ENCODE results near the gene UIMC1. TPM values are rescaled to one million over a fixed set of nuclear protein-coding genes. Genes with fewer than 3 reads are reported as not detected.

UIMC1 gene
- total RNA-seq, 1 donor from 2014 or later: 67.7 TPM

DNA sequence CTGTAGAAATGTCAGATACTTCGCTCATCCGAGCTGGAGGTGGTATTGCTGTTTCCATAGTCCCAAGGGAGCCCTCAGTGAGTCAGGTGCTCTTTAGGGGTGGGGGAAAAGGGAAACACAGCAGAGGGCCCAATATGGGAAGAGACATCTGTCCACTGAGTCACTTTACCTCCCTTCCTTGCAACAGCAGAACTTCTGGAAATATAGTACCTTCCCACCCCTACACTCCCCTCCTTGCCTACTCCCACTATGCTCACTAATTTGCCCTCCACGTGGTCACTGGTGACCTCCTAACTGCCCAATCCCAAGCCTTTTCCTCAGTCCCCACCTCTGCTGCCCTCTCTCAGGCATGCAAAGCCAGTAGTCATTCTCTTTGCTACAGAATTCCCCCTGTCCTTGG, 109.3 kb downstream of the UIMC1 start:
- Histone ChIP-seq H3K4me2 (no peak overlapping the region), H3K27me3 (no peaks in the 10 kb centered on the region), H3K4me1 (no peaks in the 10 kb centered on the region), H3F3A (ENCODE audit: low read depth) (no peaks in the 10 kb centered on the region), H4K20me1 (ENCODE audit: low read depth) (no peaks in the 10 kb centered on the region), H2AFZ (replicated peaks) (no peak overlapping the region), H3K4me3 (no peak overlapping the region), H3K27ac (no peak overlapping the region), H3K9ac (no peak overlapping the region), H3K79me2 (ENCODE audit: low read depth) (no peaks in the 10 kb centered on the region), H3K36me3 (no peaks in the 10 kb centered on the region), H3K9me3 (ENCODE audit: low read depth) (no peaks in the 10 kb centered on the region)
- DNase-seq (ENCODE audit: low spot score): no peak
- H3K4me3 Mint-ChIP-seq: no peak overlapping the region
- peaks cover 9% of the 10 kb centered on the region for H3K27me3 Mint-ChIP-seq (ENCODE audit: insufficient read depth, low read depth)
- H3K4me1 Mint-ChIP-seq: no peaks in the 10 kb centered on the region
- H3K27ac Mint-ChIP-seq: no peak overlapping the region
- no peak for TF ChIP-seq EZH2 (IDR thresholded peaks at IDR 0.05)
- no peak for TF ChIP-seq EZH2phosphoT487 (IDR thresholded peaks at IDR 0.05)
- TF ChIP-seq CTCF (IDR thresholded peaks at IDR 0.05): no peak
- H3K36me3 Mint-ChIP-seq: peaks cover 6% of the 10 kb centered on the region
- no peaks in the 10 kb centered on the region for H3K9me3 Mint-ChIP-seq

DNA sequence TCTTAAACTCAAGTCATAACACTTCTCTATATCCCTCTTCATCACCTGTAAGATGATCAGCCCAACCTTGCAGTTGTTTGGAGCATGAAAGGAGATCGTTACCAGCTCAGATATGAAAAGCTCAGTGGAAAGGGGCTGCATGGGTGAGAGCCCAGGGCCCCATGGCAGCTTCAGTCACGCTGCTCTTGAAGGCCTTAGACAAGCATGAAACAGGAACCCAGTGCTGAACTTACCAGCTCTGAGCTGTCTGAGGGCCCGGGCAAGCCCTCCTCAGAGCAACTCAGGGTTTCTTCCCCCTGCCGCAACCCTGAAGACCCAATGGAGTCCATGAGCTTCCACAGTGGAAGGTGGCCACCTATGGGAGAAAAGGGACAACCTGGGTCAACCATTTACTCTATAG, 110.7 kb downstream of the UIMC1 start:
- H3K4me2 ChIP-seq: no peak overlapping the region
- no peaks in the 10 kb centered on the region for H3K27me3 ChIP-seq
- Mint-ChIP-seq H3K4me3 (no peak overlapping the region), H3K9me3 (no peaks in the 10 kb centered on the region), H3K36me3 (no peaks in the 10 kb centered on the region), H3K4me1 (no peaks in the 10 kb centered on the region), H3K27me3 (ENCODE audit: insufficient read depth, low read depth) (peaks cover 15% of the 10 kb centered on the region), H3K27ac (no peak overlapping the region)
- H3K4me1 ChIP-seq: no peaks in the 10 kb centered on the region
- H3K9me3 ChIP-seq (ENCODE audit: low read depth): no peaks in the 10 kb centered on the region
- no peaks in the 10 kb centered on the region for H4K20me1 ChIP-seq (ENCODE audit: low read depth)
- no peak overlapping the region for H2AFZ ChIP-seq (replicated peaks)
- H3K27ac ChIP-seq: no peak overlapping the region
- no peak overlapping the region for H3K4me3 ChIP-seq
- no peaks in the 10 kb centered on the region for H3K36me3 ChIP-seq
- H3F3A ChIP-seq (ENCODE audit: low read depth): no peaks in the 10 kb centered on the region
- TF ChIP-seq CTCF (IDR thresholded peaks at IDR 0.05): no peak
- TF ChIP-seq EZH2phosphoT487 (IDR thresholded peaks at IDR 0.05): no peak
- no peak for TF ChIP-seq EZH2 (IDR thresholded peaks at IDR 0.05)
- no peaks in the 10 kb centered on the region for H3K79me2 ChIP-seq (ENCODE audit: low read depth)
- H3K9ac ChIP-seq: no peak overlapping the region
- no peak for DNase-seq (ENCODE audit: low spot score)

DNA sequence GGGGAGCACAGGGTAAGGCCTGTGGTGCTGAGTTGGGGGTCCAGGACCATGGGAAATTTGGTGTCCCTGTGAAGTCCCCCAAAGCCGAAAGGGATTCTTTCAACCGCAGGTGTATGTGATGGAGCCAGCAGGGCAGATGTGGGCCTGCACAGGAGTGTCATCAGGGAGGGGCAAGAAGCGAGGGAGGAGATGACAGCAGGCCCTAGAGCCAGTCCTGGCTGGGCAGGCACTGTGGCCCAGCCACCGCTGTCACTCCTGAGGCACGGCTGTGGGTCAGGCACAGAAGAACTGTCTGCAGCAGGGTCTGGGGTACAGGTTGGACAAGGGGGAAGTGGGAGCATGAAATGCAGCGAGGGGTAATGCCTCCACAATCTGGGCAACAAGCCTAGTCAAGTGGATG, 112.3 kb downstream of the UIMC1 start:
- Histone ChIP-seq H3K9me3 (ENCODE audit: low read depth) (no peaks in the 10 kb centered on the region), H3F3A (ENCODE audit: low read depth) (no peaks in the 10 kb centered on the region), H2AFZ (replicated peaks) (no peak overlapping the region), H3K36me3 (no peaks in the 10 kb centered on the region), H3K27me3 (no peaks in the 10 kb centered on the region), H3K79me2 (ENCODE audit: low read depth) (no peaks in the 10 kb centered on the region), H4K20me1 (ENCODE audit: low read depth) (no peaks in the 10 kb centered on the region), H3K4me1 (no peaks in the 10 kb centered on the region), H3K27ac (no peak overlapping the region), H3K9ac (no peak overlapping the region), H3K4me2 (no peak overlapping the region), H3K4me3 (no peak overlapping the region)
- H3K9me3 Mint-ChIP-seq: no peaks in the 10 kb centered on the region
- H3K4me3 Mint-ChIP-seq: peak overlapping the region; percentile 57
- no peak for DNase-seq (ENCODE audit: low spot score)
- no peak for TF ChIP-seq EZH2 (IDR thresholded peaks at IDR 0.05)
- TF ChIP-seq EZH2phosphoT487 (IDR thresholded peaks at IDR 0.05): no peak
- TF ChIP-seq CTCF (IDR thresholded peaks at IDR 0.05): no peak
- H3K4me1 Mint-ChIP-seq: no peaks in the 10 kb centered on the region
- H3K36me3 Mint-ChIP-seq: no peaks in the 10 kb centered on the region
- H3K27me3 Mint-ChIP-seq (ENCODE audit: insufficient read depth, low read depth): peaks cover 11% of the 10 kb centered on the region
- H3K27ac Mint-ChIP-seq: peak overlapping the region; percentile 43
